HTERT RPE-1 (cell line): ENCODE measurements around the gene MX1.

Source experiments
- in situ Hi-C: fragments of 300-500 bp; cut with MboI; formaldehyde crosslinking; loops from 4 replicates; pipeline ENCODE4 v1.14.3; 2020; ENCODE audit warnings: low sequenced_read_pairs

Gene MX1

DNA sequence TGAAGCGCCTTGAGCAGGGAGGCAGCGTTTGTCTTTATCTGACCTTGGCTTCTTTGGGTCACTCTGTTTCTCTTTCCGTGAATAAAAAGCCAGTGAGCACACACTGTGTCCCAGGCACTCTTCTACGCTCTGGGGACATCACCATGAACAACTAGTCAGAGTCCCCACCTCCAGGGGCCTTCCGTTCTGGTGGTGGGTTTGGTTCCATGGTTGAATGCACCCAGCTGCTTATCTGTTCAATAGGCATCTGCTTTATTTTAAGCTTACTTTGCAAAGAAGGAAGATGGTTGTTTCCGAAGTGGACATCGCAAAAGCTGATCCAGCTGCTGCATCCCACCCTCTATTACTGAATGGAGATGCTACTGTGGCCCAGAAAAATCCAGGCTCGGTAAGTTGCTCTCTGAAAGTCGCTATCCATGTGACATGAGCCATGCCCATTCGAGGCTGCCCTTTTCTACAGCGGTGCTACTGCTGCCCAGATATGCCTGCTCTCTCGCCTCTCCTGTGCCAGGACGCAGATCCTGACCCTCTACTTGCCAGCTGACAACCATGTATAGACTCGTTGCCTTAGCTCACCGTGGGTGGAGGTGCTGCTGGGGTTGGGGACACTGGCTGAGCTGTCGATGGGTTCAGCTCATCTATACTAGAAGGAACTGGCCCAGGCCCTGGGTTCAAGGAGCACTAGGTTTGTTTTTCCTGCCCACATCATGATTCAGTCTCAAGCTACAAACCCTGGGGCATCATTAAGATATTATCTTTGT lies 5.9 kb downstream of the MX1 start:
- in situ Hi-C loops: no loop called here

DNA sequence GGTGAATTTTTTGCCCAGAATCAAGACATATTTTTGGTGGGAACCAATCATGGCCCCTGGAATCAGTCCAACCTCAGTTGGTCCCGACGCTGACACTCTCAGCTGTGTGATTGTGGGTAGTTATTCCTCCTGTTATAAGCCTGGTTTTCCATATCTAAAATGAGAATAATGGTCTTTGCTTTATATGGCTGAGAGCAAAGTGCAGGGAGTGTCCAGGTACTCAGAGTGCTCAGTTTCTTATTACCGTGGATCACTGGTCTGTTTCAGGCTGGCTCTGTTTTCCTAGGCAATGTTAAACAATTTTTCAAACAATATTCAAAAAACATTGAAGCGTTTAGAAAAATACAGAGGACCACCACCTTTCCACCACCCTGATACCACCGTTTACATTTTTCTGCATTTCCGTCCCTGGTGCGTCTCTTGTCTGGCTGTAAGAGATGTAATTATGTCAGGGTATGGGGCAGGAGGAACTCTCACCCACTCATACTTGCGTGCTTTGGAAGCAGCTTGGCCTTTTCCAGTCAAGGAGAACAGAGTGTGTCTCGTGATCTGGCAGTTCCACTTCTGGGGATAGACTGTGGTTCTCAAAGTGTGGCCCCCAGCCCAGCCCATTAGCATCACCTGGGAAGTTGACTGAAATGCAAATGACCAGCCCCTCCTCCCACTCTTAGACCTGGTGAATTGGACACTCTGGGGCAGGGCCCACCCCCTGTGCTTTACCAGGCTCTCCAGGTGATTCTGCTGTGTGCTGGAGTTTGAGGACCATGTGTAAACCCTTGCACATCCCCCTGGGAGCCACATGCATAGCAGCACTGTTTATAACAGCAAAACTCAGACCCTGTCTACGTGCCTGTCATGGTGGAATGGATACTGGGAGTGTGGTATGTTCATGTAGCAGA lies 6.8 kb downstream of the MX1 start:
- in situ Hi-C loops: no loop called here

- in situ Hi-C loops: no loop called here
These were observed 7.5 kb downstream of the MX1 start for GRCh38 chr21:41433566-41433965.

- in situ Hi-C loops: no loop called here
These were observed 9.7 kb downstream of the MX1 start for GRCh38 chr21:41435706-41436105.

GRCh38 chr21:41437729-41438128 lies 11.7 kb downstream of the MX1 start:
- in situ Hi-C loops: no loop called here

DNA sequence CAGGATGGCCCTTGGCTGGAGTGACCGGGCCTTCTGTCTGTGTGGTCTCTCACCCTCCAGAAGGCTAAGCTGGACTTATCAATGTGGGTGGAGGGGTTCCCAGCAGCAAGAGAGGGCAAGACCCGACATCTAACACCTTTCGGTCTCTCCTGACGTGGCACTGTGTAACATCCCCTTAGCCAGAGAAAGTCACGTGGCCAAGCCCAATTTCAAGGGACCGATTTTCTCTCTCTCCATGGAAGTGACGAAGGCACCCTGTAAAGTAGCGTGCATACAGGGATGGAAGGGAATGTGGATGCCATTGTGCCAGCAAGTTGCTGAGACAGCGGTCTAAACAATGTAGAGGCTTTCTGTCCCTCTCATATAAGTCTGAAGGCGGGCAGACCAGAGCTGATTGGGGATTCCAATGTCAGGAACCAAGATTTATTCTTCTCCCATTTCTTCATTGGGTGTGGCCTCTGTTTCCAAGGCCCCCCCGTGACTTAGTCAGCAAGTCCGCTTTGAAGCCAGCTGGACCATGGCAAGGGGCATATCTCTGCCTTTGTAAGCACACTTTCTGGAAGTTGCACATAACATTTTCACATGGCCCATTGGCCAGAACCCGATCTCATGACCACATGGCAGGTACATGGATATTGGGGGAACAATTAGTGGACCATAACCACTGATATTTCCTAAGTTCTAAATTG lies 12.5 kb downstream of the MX1 start:
- in situ Hi-C loops: no loop called here

DNA sequence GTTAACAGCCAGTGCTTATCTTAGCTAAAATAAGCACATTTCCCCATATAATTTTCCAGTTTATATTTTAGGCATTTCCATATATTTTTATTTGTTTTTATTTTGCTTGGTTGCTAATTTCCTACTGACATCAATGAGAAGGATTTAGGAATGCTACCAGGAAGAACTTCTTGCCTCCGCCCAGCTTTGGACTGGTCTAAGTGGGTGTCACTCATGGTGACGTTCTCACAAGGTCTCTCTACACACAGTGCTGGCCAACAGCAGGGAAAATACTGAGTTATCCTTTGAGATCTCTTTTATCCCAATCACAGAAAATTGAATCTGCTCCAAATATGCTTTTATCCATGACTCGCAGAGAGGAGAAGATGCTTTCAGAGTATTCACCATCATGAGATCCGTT lies 13.2 kb downstream of the MX1 start:
- in situ Hi-C loops: no loop called here

- in situ Hi-C loops: no loop called here
These were observed 15.5 kb downstream of the MX1 start for GRCh38 chr21:41441546-41441945.

- in situ Hi-C loops: no loop called here
These were observed 16.6 kb downstream of the MX1 start for GRCh38 chr21:41442481-41443186.

DNA sequence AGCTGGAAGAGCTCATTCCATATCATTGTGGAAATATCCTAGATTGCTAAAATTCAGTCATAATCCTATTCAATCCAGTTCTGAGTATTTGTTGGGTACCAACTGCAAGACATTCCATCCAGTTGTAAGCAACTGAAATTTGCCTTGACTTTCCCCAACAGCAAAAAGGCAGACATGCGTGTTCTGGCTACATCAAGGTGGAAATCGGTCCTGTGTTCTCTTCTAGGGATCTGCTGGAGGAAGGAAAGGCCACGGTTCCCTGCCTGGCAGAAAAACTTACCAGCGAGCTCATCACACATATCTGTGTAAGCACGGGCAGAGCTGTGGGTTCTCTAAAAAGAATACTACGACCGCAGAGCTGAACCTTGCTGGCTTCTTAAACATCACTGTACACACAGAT lies 17.5 kb downstream of the MX1 start:
- in situ Hi-C loops: no loop called here

DNA sequence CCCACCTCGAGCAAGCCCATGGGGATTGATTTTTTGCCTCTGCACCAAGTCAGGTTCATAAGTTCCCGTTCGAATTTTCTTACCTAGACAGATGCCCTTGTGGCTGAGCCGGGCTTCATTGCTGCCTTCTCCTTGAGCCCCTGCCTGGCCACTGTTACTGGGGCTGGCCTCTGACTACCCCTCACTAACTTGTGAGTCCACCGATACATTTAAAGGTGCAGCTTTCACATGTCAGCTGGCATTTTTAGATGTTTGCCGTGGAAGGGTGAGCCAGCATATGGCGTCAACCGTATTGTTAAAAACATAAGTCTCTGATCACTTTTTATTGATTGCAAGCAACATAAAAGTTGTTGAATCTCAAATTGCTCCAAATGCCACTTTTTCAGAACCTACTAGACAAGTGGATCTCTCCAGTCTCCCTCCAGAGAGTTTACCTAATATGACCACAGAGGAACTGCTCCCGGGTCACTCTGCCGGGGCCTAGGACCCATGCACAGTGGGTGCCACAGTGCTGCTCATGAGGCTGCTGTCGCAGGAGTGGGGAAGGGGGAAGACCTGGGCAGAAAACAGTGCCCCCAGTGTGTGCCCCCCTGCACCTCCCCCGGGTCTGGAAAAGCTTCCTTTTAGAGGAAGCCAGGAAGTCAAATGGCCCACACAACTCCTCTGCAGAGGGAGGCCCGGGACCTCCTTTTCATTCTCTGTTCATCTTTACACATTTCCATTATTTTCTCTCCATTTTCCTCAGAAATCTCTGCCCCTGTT lies 18.8 kb downstream of the MX1 start:
- in situ Hi-C loops: no loop called here

DNA sequence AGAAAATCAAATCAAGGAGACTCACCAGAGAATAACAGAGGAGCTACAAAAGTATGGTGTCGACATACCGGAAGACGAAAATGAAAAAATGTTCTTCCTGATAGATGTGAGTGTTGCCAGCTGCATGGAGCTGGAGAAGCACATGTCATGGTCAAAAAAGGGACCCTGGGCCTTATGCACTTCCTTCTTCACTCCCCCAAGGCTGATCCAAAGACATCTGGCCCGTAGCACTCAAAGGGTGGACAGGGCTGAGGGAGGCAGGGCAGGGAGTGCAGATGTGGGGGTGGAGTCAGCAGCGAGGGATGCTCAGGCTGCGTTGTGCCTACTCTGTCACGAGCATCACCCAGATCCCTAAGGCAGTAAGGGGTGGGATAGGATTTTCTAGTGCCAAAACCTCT lies 19.4 kb downstream of the MX1 start:
- in situ Hi-C loops: no loop called here

GRCh38 chr21:41446586-41446985 lies 20.5 kb downstream of the MX1 start:
- in situ Hi-C loops: no loop called here

GRCh38 chr21:41447356-41447755 lies 21.3 kb downstream of the MX1 start:
- in situ Hi-C loops: no loop called here

DNA sequence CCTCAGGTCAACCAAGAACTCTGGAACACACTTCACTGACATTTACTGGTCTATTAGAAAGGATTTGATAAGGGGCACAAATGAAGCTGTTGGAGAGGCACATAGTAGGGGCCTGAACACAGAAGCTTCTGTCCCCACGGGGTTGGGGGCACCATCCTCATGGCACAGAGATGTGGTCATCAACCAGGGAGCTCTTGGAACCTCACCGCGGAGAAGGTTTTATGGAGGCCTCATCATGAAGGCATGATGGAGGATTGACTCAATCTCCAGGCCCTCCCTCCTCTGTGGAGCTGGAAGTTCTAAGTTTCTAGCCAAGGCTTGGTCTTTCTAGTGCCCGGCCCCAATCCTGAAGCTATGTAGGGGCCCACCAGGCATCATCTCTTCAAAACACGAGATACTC lies 23.6 kb downstream of the MX1 start:
- in situ Hi-C loops: no loop called here

DNA sequence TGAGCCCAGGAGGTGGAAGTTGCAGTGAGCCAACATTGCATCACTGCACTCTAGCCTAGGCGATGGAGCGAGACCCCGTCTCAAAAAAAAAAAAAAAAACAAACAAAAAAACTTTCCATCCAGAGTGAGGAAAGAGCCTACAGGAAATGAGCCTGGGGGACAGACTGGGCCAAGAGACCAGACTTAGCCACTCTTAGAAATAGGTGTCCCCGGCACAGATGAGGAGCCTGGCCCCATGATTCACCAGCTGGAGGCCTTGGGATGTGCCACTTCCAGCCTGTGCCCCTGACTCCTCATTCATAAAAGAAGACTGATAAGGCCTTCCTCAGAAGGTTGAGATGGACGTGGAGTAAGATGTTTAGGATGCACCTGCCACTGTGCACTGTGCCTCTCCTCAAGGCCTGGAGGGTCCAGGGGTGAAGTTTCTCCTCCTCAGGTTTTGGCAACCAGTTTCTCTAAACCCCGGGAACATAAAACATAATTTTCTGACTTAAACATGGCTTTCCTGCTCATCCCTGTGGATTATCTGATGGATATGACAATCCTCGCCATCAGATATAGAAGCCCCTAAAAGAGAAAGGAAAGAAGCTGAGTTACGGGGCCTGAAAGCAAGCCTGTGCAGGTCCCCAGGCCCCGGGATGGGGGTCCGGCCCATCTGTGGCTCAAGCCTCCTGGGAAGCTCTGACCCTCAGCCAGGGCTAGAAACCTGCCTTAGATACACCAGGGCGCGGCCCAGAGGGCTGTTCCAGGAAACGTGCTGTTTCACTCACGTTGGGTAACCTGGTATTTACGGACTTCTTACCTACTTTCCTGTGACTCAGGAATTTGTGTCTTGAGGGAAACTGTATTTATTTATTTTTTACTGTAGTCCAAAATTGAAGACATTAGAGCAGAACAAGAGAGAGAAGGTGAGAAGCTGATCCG lies 26.0 kb downstream of the MX1 start:
- in situ Hi-C loops: no loop called here

DNA sequence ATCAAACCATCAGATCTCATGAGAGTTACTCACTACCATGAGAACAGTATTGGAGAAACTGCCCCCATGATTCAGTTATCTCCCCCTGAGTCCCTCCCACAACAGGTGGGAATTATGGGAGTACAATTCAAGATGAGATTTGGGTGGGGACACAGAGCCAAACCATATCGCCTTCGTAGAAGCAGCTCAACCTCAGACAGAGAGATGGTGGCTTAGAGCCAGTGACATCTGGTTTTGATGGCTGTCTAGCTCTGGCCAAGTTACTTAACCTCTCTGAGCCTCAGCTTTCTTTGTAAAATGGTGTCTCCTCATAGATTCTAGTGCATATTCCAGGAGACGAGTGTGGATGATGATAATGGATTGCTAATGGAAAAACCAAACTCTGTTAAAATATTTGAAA lies 27.2 kb downstream of the MX1 start:
- in situ Hi-C loops: no loop called here

- in situ Hi-C loops: no loop called here
These were observed 27.7 kb downstream of the MX1 start for GRCh38 chr21:41453761-41454160.

- in situ Hi-C loops: no loop called here
These were observed 32.1 kb downstream of the MX1 start for GRCh38 chr21:41458121-41458520.
